ENCODE measurements around the gene AUTS2. TPM values are rescaled to one million over a fixed set of nuclear protein-coding genes. Genes with fewer than 3 reads are reported as not detected.

Gene AUTS2
- total RNA-seq, 4 donors from 2014 or later, result 29.8 to 114 (median 59.4) TPM

- TF ChIP-seq POLR2AphosphoS5 (IDR thresholded peaks at IDR 0.05) (no peak), CTCF (IDR thresholded peaks at IDR 0.05) (no peak), EP300 (IDR thresholded peaks at IDR 0.05; ENCODE audit: low read depth) (no peak), POLR2A (IDR thresholded peaks at IDR 0.05) (no peak)
- Histone ChIP-seq H3K27me3 (no peaks in the 10 kb centered on the region), H3K36me3 (no peaks in the 10 kb centered on the region), H3K9me3 (no peaks in the 10 kb centered on the region), H3K27ac (no peak overlapping the region), H3K4me3 (no peak overlapping the region), H3K4me1 (no peaks in the 10 kb centered on the region)
- DNase-seq, result no peak
- in situ Hi-C loops (cut with MboI; ENCODE audit: low pct_ligation_motif_present in 1 of 4, low pct_unique_long_range_greater_than_20kb in 1 of 4, low sequenced_read_pairs in 3 of 4) (no loop called here), intact Hi-C loops (cut with DNase I; ENCODE audit: low total_unique reads) (no loop called here)
- WGBS, 2 donors (ENCODE audit: low coverage in 1 of 2), result 89 to 90% methylated on average over 4 of the region's 4 CpGs
Measured at GRCh38 chr7:70299472-70299807, 701.2 kb downstream of the AUTS2 start.

- H3K4me1 ChIP-seq, result peaks cover 0 to 3% (median 0%) of the 10 kb centered on the region in 4 donors
- H3K27me3 ChIP-seq, result no peaks in the 10 kb centered on the region
- H3K36me3 ChIP-seq, result no peaks in the 10 kb centered on the region
- no peak for DNase-seq
- WGBS, 2 donors (ENCODE audit: low coverage in 1 of 2), result 78 to 86% methylated on average over 2 to 6 of the region's 6 CpGs
- TF ChIP-seq POLR2AphosphoS5 (IDR thresholded peaks at IDR 0.05) (no peak), POLR2A (IDR thresholded peaks at IDR 0.05) (no peak), CTCF (IDR thresholded peaks at IDR 0.05) (no peak), EP300 (IDR thresholded peaks at IDR 0.05; ENCODE audit: low read depth) (no peak)
- H3K9me3 ChIP-seq, result no peaks in the 10 kb centered on the region
- in situ Hi-C loops (cut with MboI; ENCODE audit: low pct_ligation_motif_present in 1 of 4, low pct_unique_long_range_greater_than_20kb in 1 of 4, low sequenced_read_pairs in 3 of 4), result no loop called here
- no peak overlapping the region for H3K27ac ChIP-seq
- intact Hi-C loops (cut with DNase I; ENCODE audit: low total_unique reads), result no loop called here
- H3K4me3 ChIP-seq, result no peak overlapping the region
Measured at GRCh38 chr7:70301673-70302185, 703.5 kb downstream of the AUTS2 start.

- WGBS, 2 donors (ENCODE audit: low coverage in 1 of 2), result 87 to 95% methylated on average over 3 to 7 of the region's 7 CpGs
- no peaks in the 10 kb centered on the region for H3K36me3 ChIP-seq
- no peak overlapping the region for H3K4me3 ChIP-seq
- in situ Hi-C loops (cut with MboI; ENCODE audit: low pct_ligation_motif_present in 1 of 4, low pct_unique_long_range_greater_than_20kb in 1 of 4, low sequenced_read_pairs in 3 of 4), result no loop called here
- intact Hi-C loops (cut with DNase I; ENCODE audit: low total_unique reads), result no loop called here
- H3K4me1 ChIP-seq, result peaks cover 0 to 15% (median 0%) of the 10 kb centered on the region in 4 donors
- no peaks in the 10 kb centered on the region for H3K9me3 ChIP-seq
- DNase-seq, result no peak
- TF ChIP-seq EP300 (IDR thresholded peaks at IDR 0.05; ENCODE audit: low read depth) (no peak), CTCF (IDR thresholded peaks at IDR 0.05) (no peak), POLR2AphosphoS5 (IDR thresholded peaks at IDR 0.05) (no peak), POLR2A (IDR thresholded peaks at IDR 0.05) (no peak)
- H3K27me3 ChIP-seq, result no peaks in the 10 kb centered on the region
- no peak overlapping the region for H3K27ac ChIP-seq
Measured at GRCh38 chr7:70303309-70303708, 705.0 kb downstream of the AUTS2 start.

GRCh38 chr7:70303780-70304179 lies 705.5 kb downstream of the AUTS2 start:
- H3K27ac ChIP-seq, result no peak overlapping the region
- DNase-seq, result no peak
- peaks cover 0 to 15% (median 0%) of the 10 kb centered on the region in 4 donors for H3K4me1 ChIP-seq
- WGBS, 2 donors (ENCODE audit: low coverage in 1 of 2), result 88 to 98% methylated on average over 2 of the region's 2 CpGs
- H3K36me3 ChIP-seq, result no peaks in the 10 kb centered on the region
- intact Hi-C loops (cut with DNase I; ENCODE audit: low total_unique reads), result no loop called here
- no peaks in the 10 kb centered on the region for H3K9me3 ChIP-seq
- H3K27me3 ChIP-seq, result no peaks in the 10 kb centered on the region
- in situ Hi-C loops (cut with MboI; ENCODE audit: low pct_ligation_motif_present in 1 of 4, low pct_unique_long_range_greater_than_20kb in 1 of 4, low sequenced_read_pairs in 3 of 4), result no loop called here
- no peak overlapping the region for H3K4me3 ChIP-seq
- no peak for TF ChIP-seq EP300 (IDR thresholded peaks at IDR 0.05; ENCODE audit: low read depth)
- TF ChIP-seq CTCF (IDR thresholded peaks at IDR 0.05), result no peak
- no peak for TF ChIP-seq POLR2AphosphoS5 (IDR thresholded peaks at IDR 0.05)
- TF ChIP-seq POLR2A (IDR thresholded peaks at IDR 0.05), result no peak
